Endothelial cell (in vitro differentiated cells): ENCODE measurements around the gene PLCB2. TPM values are rescaled to one million over a fixed set of nuclear protein-coding genes. Genes with fewer than 3 reads are reported as not detected.

Source experiments
- DNase-seq: peaks from one replicate; pipeline ENCODE4 v3.0.0; 2021; ENCODE audit warnings: low spot score
- H3K27ac Mint-ChIP-seq: one replicate; pipeline ENCODE4 v1.8.0; 2021; ENCODE audit warnings: mixed read lengths, inconsistent platforms; ENCODE audit not compliant: unreplicated experiment
- H3K27me3 Mint-ChIP-seq: one replicate; pipeline ENCODE4 v1.8.0; 2021; ENCODE audit warnings: mild to moderate bottlenecking, moderate library complexity, mixed read lengths, inconsistent platforms; ENCODE audit not compliant: unreplicated experiment
- H3K36me3 Mint-ChIP-seq: one replicate; pipeline ENCODE4 v1.8.0; 2021; ENCODE audit warnings: mild to moderate bottlenecking, low read depth, mixed read lengths, inconsistent platforms; ENCODE audit not compliant: unreplicated experiment
- H3K4me1 Mint-ChIP-seq: one replicate; pipeline ENCODE4 v1.8.0; 2021; ENCODE audit warnings: mild to moderate bottlenecking, mixed read lengths, inconsistent platforms; ENCODE audit not compliant: unreplicated experiment
- H3K4me3 Mint-ChIP-seq: one replicate; pipeline ENCODE4 v1.8.0; 2021; ENCODE audit warnings: mild to moderate bottlenecking, mixed read lengths, inconsistent platforms; ENCODE audit not compliant: unreplicated experiment
- H3K9me3 Mint-ChIP-seq: one replicate; pipeline ENCODE4 v1.8.0; 2021; ENCODE audit warnings: mixed read lengths, inconsistent platforms; ENCODE audit not compliant: unreplicated experiment
- CTCF ChIP-seq: fragments of 200-600 bp; sonication (generic); IDR thresholded peaks from one replicate; pipeline ENCODE4 v1.5.0; 2021; ENCODE audit warnings: antibody characterized with exemption; ENCODE audit not compliant: unreplicated experiment
- total RNA-seq: library from RNA; stranded (reverse); fragmentation: NEBNext Ultra II Directional; extraction: Animal tissue kit (Norgen Biotek cat#: 25700); gene quantifications from one replicate; pipeline ENCODE4 v1.2.1, GENCODE V29; 2021; ENCODE audit not compliant: unreplicated experiment

The PLCB2 gene
- total RNA-seq, 1 donor from 2014 or later, result 71.3 TPM

GRCh38 chr15:40269604-40270003 lies 38.1 kb downstream of the PLCB2 start:
- Mint-ChIP-seq H3K4me3 (no peak overlapping the region), H3K9me3 (no peaks in the 10 kb centered on the region)

GRCh38 chr15:40267670-40268069 lies 40.1 kb downstream of the PLCB2 start:
- Mint-ChIP-seq H3K27me3 (peaks cover 3% of the 10 kb centered on the region), H3K9me3 (no peaks in the 10 kb centered on the region), H3K4me3 (no peak overlapping the region), H3K4me1 (peaks cover 9% of the 10 kb centered on the region), H3K36me3 (no peaks in the 10 kb centered on the region), H3K27ac (no peak overlapping the region)
- no peak for DNase-seq
- TF ChIP-seq CTCF, result no peak

More at GRCh38 chr15:40269604-40270003, 38.1 kb downstream of the PLCB2 start:
- H3K4me1 Mint-ChIP-seq, result peaks cover 4% of the 10 kb centered on the region
- H3K27me3 Mint-ChIP-seq, result peaks cover under 1% of the 10 kb centered on the region
- TF ChIP-seq CTCF, result no peak
- no peaks in the 10 kb centered on the region for H3K36me3 Mint-ChIP-seq
- H3K27ac Mint-ChIP-seq, result no peak overlapping the region
- DNase-seq, result no peak

GRCh38 chr15:40266828-40267304 lies 40.9 kb downstream of the PLCB2 start:
- Mint-ChIP-seq H3K36me3 (no peaks in the 10 kb centered on the region), H3K27me3 (peaks cover 3% of the 10 kb centered on the region), H3K9me3 (no peaks in the 10 kb centered on the region), H3K4me1 (peaks cover 9% of the 10 kb centered on the region), H3K27ac (no peak overlapping the region), H3K4me3 (no peak overlapping the region)
- DNase-seq, result no peak
- TF ChIP-seq CTCF, result no peak

- Mint-ChIP-seq H3K4me1 (peaks cover 9% of the 10 kb centered on the region), H3K9me3 (no peaks in the 10 kb centered on the region), H3K27me3 (peaks cover 3% of the 10 kb centered on the region), H3K4me3 (no peak overlapping the region), H3K27ac (no peak overlapping the region), H3K36me3 (no peaks in the 10 kb centered on the region)
- DNase-seq, result no peak
- no peak for TF ChIP-seq CTCF
Observed at GRCh38 chr15:40265875-40266274, 41.9 kb downstream of the PLCB2 start.

GRCh38 chr15:40265355-40265754 lies 42.4 kb downstream of the PLCB2 start:
- no peak for TF ChIP-seq CTCF
- Mint-ChIP-seq H3K4me1 (peaks cover 9% of the 10 kb centered on the region), H3K36me3 (no peaks in the 10 kb centered on the region), H3K27me3 (peaks cover 3% of the 10 kb centered on the region), H3K27ac (no peak overlapping the region), H3K9me3 (no peaks in the 10 kb centered on the region), H3K4me3 (no peak overlapping the region)
- no peak for DNase-seq
